Measurements from ENCODE around the gene ATOH8.

ATOH8 gene

DNA sequence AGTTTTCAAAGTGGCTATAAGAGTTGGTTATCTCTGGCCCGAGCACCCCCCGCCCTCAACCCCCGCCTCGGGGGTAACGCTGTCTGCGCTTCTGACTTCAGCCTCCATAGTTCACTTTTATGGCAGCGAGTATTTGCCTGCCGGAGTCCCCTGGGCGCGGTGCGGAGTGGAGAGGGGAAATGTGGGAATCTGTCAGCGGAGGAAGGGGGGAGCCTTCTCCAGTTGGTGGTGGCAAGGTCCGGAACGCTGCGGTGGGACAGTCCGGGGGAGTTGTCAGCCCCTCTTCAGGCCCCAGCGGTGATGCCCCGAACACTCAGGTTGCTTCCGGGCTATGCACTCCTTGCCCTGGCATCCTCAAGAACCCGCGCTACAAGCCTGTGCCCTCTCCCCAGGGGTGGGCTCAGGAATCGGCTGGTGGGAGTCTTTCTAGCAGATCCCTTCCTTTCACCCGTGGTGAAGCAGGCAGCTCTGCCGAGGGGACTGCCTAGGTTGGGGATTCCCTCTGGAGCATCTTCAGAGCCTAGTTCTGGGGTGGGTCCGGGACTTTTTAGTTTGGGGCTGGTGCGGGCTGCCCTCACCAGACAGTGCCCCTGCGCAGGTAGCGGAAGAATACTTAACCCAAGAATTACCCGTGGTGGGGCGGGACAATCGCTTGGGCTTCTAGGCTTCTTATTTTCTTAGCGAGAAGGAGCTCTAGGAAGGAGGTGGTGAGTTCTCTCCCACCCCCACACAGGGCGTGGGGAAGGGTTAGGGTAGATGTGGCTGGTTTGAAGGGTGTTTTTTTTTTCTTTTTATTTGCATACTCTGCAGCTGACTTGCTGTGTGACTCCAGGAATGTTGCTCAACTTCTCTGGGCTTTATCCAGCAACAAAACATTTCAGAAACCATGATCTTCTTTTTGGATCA lies 1.6 kb downstream of the ATOH8 start:
- no peak for DNase-seq

DNA sequence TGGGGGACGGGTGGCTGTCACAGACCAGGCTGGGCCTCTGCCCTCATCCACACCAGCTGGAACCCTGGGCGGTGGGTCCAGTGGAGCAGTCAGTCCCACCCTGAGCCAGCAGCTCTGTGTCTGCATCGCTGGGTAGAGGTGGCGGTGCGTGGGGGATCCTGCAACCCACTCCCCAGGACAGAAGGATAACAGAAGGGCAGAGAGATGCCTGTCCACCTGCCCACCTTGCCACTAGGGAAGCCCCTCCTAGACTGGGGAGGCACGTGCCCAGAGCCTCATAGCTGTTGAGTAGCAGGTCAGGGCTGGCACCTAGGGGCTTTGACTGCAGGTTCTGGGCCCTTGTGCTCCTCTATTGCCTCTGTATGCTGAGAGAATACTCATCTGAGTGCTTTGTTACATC lies 2.4 kb downstream of the ATOH8 start:
- no peak for DNase-seq

DNA sequence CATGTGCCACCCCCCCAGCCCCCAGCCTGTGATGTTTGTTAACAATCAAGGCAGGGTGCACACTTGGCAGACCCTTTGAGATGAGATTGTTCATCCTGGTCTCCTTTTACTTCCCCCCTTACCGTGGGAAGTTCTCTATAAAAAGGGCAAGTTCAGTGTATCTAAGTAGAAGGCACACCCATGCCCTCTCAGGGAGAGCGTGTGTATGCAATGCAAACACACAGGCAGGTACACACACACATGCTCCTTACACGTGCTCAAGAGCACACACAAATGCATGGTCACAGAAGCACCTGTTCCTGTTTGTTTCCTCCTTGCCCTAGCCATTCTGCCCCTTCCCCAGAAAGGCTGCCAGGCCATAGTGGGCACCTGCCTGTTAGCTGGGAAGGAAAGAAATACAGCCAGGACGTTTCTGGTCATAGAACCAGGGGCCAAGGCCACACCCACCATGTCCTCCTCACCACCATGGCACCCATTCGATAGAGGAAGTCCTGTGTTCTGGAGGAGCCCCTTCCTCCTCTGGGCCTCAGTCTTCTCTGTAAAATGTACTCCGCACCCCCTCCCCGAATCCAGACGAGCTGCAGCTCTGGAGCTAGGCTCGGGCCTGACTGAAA lies 3.1 kb downstream of the ATOH8 start:
- no peak for DNase-seq

DNA sequence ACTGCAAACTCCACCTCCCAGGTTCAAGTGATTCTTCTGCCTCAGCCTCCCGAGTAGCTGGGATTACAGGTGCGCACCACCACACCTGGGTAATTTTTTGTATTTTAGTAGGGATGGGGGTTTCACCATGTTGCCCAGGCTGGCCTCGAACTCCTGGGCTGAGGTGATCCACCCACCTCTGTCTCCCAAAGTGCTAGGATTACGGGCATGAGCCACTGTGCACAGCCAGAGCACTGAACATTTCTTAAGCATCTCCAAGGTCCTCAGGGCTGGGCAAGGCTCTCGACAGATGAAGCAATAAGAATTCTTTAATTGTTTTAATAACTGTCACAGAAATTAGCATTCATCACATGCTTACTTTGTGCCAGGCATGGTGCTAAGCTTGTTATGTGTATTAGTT lies 4.1 kb downstream of the ATOH8 start:
- no peak for DNase-seq

DNA sequence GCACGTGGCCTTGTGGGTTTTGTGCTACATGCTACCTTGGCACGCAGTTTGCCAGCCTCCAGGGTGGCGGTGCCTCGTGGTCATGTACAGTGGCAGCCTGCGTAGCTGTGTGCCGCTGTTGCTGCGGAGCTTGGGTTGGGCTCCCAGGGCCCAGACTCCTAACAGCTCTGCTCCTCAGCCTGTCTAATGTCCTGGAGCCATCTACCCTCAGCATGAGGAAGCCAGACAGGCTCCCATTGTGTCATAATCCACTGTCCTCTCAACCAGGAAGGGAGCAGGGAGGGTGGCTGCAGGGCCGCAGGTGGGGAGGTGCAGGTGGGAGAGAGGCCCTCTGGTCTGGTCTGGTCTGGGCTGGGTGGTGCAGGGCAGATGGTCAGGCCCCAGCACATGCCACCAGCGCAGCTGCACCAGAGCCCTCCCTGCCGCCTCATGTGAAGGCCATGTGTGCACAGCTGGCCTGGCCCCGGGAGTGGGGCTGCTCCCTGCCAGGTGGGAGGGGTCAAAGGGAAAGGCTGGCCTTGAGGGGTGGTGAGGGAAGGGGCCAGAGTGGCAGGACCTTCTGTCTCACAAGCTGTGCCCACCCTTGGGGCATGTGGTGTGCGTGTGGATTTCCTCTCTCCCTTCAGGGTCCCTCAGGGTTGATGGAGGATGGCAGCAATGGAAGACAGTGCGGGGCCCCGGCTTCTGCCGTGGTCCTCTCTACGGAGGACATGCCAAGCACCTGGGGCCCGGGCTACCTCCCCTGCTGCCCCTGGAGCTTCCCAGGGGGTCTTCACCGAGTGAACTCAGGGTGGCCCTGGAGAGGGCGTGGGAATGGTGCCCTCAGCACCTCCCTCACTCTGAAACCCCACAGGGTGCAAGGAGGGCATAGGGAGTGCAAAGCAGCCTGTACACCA lies 4.8 kb downstream of the ATOH8 start:
- no peak for DNase-seq

DNA sequence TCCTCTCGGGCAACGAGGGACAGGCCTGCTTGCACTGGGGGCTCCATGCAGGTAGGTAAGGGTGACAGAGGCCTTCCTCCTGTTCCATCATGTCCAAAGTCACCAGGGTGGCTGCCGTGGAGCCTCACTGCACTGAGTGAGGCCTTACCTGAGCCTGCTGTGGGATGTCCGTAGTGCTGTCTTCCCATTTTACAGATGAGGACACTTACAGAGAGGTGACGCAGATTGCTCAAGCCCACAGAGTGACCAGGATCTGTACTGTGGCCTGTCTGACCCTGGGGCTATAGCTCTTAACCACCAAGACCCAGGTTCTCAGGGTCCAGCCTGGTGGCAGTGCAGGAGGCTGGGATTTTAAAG lies 5.4 kb downstream of the ATOH8 start:
- DNase-seq, result no peak

DNA sequence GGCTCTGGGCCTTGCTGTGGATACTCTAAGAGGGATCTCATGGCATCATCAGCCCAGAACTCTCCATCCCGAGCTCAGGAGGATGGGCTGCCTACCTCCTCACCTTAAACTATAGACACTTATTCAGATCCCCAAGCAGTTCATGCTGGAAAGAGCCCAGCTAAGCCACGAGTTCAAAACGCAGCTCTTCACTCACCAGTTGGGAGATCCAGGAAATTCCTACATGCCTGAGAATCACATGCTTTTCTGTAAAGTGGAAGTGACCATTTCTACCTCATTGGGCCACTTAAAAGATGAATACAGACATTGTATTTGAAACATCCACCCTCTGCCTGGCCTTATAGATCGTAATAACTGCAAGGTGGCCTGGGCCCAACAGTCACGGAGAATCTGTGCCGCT lies 6.6 kb downstream of the ATOH8 start:
- DNase-seq, result no peak

DNA sequence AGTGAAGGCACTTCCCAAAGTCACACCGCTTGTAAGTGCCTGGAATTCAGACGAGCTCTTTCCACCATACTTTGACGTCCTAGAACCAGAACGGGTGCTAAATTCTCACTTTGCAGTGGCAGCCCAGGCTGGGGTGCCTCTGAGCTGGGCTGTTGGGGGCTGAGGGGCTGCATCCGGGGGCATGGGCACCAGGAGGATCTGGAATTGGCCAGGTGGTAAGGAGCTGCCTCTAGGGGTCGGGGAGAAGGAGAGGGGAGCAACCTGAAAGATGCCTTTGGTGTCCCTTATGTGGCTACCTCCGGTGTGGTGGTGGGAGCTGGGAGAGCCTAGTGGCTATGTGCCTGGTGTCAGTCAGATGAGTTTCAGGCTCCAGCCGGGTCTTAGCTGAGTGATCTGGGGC lies 7.1 kb downstream of the ATOH8 start:
- DNase-seq, result no peak

DNA sequence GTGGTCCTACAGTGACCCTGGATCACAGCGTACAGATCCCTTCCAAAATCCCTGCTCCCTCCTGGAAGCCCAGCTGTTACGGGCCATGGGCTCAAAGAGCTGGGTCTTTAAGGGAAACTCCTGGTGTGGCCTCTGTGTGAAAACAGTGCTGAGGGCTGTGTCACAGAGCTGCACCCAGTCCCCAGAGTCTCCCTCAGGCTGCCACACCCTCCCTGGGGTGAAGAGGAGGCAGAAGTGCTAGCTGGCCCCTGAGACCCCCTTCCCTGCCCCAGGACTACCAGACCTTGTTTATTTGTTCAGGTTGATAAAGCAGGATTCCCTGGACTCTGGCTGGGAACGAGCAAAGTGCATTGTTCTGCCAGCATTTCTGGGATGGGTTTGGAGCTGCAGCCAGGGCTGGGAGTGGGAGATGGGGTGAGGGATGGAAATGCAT lies 7.7 kb downstream of the ATOH8 start:
- no peak for DNase-seq

DNA sequence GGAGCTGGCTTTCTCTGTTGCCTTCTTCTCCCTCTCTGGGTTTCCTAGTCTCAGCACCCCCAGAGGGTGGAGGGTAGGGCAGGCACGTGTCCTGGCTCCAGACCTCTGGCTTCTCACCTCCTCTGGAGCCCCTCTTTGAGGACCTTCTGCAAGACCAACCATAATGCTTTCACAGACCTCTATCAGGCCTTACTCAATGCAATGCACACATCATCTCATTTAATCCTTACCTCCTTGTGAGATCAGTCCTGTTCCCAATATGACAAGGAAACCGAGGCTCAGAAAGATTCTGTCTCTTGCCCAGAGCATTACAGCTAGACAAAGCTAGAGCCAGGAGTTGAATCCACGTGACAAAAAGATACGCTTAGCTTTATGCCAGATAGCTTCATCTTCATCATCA lies 8.2 kb downstream of the ATOH8 start:
- DNase-seq, result no peak

DNA sequence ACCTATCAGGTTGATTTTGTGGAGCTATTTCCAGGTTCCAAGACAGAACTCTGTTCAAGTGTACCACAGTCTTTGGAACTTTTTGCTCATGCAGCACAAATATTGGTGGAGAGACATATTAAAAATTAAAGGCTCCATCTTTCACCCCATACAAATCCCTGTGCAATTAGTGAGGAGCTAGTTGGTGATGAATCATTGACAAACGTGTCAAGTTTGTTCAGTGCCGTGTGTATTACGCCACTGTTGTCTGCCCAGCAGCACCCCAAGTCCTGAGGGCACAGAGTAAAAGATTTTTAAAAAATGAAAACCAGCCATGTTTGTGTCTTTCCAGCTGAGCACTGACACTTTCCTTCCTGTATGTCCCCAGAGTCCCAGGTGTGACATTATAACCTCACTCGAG lies 9.3 kb downstream of the ATOH8 start:
- no peak for DNase-seq

DNA sequence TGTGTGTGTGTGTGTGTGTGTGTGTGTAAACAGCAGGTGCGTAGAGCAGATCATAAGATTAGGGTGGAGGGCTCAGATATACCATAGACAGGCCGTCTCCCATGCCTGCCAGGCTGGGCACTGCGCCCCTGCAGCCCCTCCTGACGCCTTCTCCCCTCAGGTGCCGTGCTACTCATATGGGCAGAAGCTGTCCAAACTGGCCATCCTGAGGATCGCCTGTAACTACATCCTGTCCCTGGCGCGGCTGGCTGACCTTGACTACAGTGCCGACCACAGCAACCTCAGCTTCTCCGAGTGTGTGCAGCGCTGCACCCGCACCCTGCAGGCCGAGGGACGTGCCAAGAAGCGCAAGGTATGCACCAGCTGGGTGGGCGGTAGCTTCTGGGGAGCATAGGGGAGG lies 10.0 kb downstream of the ATOH8 start:
- no peak for DNase-seq

DNA sequence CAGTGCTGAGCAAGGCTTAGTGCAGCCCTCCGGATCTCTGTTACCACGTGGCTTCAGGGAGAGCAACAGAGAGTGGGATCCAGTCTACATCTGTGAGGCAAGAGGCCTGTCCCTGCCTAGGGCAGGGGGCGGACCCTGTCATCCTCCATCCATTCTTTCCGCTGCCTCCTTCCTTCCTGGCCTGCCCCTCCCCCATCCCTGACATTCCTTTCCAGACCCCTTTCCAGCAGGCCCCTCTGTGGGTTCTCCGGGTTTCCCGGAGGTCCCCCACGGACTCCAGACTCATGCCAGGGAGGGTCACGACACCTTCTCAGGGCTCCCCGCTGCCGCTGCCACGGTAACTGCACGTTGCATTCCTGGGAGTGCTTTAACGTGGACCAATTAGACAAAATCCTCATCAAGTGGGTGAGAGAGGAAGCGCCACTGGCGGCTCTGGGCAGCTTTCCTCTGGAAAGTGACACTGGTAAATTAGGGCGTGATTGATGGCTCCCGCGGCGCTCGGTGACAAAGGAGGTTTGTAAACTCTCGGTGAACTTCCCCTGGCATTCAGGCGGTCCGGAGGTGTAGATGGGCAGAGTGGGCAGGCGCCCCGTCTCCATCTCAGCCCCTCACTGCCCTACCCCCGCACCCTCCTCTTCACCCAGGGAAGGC lies 11.4 kb downstream of the ATOH8 start:
- DNase-seq, result no peak

DNA sequence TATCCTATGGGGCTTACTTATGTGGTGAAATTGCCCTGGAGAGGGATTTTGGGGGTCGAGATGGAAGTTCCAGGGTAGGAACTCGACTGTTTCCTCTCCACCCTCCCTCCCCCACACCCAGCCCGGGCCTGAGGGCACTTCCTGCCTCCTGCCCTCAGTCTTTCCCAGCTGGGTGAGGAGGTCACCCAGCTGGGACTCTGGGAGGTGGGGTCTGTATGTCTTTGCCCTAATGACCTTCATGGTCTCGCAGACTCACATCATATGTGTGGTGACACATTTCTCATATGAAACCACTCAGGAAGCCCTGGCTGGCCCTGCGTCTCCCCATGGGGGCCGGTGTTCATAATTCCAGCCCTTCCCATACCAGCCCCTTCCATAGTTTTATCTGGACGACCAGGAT lies 12.4 kb downstream of the ATOH8 start:
- no peak for DNase-seq

DNA sequence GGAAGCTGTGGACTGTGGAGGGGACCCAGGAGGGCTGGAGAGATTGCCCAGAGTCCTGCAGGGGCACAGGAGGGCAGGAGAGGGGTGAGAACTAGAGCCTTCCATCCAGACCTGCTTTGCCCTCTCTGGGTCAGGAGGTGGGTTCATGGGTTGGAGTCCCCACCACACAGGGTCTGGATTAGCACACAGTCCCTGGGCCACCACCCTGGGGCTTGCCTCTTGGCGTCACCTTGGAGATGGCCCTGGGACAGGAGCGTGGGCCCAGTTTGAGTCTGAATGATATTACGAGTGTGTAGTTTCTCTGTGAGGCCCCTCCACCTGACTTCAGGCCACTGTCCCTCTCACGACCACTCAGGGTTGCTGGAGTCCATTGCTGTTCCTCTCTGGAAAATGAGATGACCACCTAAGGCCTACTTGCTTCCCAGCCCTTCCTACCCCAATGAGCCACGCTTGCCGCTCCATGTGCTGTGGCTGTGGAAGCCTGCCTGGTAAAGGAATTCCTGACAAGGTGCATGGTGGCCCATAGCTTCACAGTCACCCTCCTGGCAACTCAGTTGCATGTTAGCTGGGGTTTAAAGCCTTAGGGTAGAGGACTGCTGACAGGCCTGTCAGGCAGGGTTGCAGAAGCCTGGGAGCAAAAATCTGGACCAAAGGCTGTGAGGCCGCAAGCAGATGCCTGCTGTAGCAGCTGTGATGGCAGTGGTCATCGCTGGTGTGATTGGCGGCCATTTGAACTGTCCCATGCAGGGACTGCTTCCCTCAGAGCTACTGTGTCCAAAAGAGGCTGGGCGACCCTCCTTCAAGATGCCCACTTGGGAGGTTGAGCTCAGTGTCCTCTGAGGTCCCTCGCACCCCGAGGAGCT lies 14.2 kb downstream of the ATOH8 start:
- no peak for DNase-seq

DNA sequence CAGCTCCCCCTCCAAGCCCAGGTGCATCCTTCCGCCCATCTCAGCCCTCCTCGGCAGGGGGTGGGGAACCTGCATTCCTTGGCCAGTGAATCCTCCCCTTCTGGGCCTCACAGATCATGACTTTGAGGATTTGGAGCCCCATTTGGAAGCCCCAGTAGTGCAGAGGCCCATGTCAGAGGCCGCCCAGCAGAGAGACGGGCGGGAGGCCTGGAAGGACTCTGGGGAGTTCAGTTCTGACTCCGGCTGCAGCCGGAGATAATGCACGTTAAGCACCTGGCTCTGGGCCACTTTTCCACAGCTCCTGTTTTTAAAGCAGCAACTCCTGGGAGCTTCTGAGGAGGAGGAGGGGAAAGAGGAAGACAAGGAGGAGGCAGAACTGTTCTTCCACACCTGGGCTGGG lies 14.9 kb downstream of the ATOH8 start:
- peak; percentile 43 for DNase-seq

DNA sequence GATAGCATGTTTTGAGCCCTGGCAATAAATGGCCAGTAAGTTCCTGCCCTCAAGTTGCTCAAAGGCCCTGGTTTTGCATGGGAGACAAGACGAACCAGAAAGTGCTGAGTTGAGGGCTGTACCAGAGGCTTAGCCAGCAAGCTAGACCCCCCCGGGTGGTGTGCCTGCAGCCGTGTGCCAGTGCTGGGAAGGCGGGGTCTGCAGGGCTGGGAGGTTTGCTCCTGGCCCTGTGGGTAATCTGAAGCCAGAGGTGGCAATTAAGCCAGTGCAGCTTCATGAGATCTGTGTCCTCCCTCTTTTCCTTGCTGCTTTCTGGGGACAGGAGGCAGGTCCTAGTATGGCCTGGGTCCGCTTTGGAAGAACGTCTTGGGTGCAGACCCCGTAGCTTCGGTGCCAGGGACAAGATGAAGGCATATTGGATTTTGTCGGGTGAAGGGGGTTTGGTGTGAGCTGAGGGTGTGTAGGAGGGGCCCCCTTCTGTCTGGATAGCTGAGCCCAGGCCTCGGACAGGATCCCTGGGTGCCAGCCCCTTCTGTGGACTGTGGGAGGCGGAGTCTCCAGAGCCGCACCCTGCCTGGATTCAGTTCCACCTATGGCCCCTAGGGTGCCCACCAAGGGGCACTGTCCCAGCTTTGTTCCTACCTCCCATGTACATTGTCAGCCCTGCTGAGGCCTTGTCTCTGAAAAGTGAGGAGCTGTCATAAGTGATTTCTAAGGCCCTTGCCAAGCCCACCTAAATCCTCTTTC lies 15.6 kb downstream of the ATOH8 start:
- DNase-seq, result peak; percentile 63

DNA sequence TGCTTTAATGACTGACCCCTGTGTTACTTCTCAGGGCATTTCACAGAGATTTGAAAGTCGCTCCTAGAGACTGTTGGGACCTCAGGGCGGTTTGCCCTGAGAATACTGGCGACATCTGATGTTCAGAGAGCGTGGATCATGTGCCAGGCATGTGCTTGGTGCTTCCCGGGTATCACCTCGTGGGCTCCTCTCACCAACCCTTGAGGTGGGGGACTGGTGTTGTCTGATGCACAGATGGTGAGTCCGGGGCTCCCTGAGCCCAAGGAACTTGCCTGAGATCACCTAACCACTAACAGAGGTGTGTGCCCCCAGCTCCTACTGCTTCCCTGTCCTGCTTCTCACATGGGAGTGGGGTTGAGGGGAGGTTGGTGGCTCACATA lies 16.2 kb downstream of the ATOH8 start:
- no peak for DNase-seq

DNA sequence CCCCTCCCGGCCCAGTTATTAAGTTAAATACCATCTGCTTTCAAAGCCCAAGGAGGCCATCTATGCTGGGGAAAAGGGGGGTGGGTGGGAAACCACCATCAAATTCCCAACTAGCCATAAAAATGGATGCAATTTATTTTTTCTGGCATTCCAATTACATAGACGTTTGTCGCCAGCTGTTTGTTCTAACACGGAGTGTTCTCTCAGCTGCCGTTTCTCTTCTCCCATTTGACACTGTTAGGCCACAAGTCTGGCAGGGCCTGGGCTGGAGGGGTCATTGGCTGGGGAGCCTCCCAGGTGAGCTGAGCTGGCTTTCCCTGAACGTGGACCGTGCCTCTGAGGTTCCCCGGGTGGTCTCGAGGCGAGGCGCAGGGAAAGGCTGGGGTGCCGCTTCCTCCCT lies 16.6 kb downstream of the ATOH8 start:
- peak; percentile 47 for DNase-seq

DNA sequence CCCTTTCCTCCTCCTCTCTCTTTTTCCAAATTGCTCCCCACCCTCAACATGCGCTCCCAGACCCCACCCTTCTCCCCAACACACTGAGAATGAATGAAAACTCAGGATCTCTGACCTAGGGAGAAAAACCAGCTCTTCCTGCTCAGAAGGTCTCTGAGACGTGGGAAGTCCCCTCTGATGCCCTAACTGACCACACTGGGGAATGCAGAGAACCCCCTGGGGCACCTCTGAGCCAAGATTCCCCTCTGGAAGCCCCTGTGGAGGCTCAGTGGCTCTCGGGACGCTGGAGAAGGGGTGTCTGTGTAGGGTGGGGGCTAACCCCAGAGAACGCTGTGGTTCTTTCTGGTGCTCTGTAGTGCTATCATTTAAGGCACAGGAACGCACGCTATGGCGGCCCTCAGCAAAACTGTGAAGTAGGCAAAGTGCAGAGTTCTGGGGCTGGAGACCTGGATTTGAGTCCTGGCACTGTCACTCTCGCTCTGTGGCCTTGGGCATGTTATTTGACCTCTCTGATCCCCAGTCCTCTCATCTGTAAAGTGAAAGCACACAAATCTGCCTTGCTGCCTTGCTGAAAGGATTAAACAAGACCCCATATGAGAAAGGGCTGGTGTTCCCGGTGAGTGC lies 17.1 kb downstream of the ATOH8 start:
- DNase-seq, result no peak

DNA sequence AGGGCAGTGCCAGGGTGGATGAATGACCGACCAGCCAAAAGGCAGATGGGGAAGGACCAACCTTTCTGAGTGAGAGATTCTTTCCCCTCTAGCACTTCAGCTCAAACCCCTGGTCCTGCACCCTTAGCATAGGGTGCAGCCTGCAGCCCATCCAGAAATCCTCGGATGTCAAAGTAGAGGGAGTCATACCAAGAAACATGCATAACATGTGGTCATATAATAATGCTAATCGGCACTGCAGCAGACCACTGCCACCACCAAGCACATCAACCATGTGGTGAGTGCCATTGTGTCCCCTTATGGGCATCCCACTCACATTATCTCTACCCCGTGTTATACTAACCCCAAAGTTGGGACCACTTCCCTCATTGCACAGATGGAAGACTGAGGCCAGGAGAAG lies 17.7 kb downstream of the ATOH8 start:
- DNase-seq, result no peak

All from NCI-H1694 (cell line).